Liver (tissue), 9 donors: Measurements from ENCODE around the gene KLF3. TPM values are rescaled to one million over a fixed set of nuclear protein-coding genes. Genes with fewer than 3 reads are reported as not detected.
"Not testable (repeated sequence)": the region's sequence is repeated elsewhere in the genome, so short reads cannot be mapped to it uniquely, and the experiment has no call there.

Experiments
- DNase-seq: peaks from one replicate; pipeline ENCODE4 v3.0.0-alpha.2; 2017; ENCODE audit warnings: low spot score
- H3K27ac ChIP-seq, 2 donors: one replicate each; pipeline ENCODE4 v1.7.0; 2013; ENCODE audit warnings: inconsistent platforms in 2 of 2, low read length in 2 of 2, control low read depth in 1 of 2, low read depth in 1 of 2, mild to moderate bottlenecking in 1 of 2
- H3K27me3 ChIP-seq, 4 donors: one replicate each; pipeline versions ENCODE4 v1.6.1 to v1.7.0; 2013; ENCODE audit warnings: low read length in 3 of 4, inconsistent platforms in 1 of 4, mild to moderate bottlenecking in 1 of 4, moderate library complexity in 1 of 4; ENCODE audit not compliant: control insufficient read depth in 4 of 4, insufficient read depth in 4 of 4
- H3K36me3 ChIP-seq, 4 donors: one replicate each; pipeline versions ENCODE4 v1.6.1 to v1.7.0; 2013; ENCODE audit warnings: low read length in 3 of 4, mild to moderate bottlenecking in 3 of 4, low read depth in 1 of 4, moderate library complexity in 1 of 4; ENCODE audit not compliant: control insufficient read depth in 4 of 4, insufficient read depth in 3 of 4
- H3K4me1 ChIP-seq, 4 donors: one replicate each; pipeline versions ENCODE4 v1.6.1 to v1.7.0; 2013; ENCODE audit warnings: low read length in 3 of 4, mild to moderate bottlenecking in 3 of 4, moderate library complexity in 1 of 4; ENCODE audit not compliant: control insufficient read depth in 4 of 4, insufficient read depth in 4 of 4
- H3K4me3 ChIP-seq, 3 donors: one replicate each; pipeline versions ENCODE4 v1.6.1 to v1.7.0; 2013; ENCODE audit warnings: low read length in 3 of 3, control low read depth in 1 of 3, low read depth in 1 of 3, mild to moderate bottlenecking in 1 of 3
- H3K9ac ChIP-seq, 2 donors: one replicate each; pipeline ENCODE4 v1.7.0; 2013; ENCODE audit warnings: low read length in 2 of 2, mild to moderate bottlenecking in 2 of 2, moderate library complexity in 2 of 2, control low read depth in 1 of 2, low read depth in 1 of 2
- H3K9me3 ChIP-seq, 4 donors: one replicate each; pipeline versions ENCODE4 v1.6.1 to v1.7.0; 2013; ENCODE audit warnings: low read length in 3 of 4; ENCODE audit not compliant: control insufficient read depth in 4 of 4
- CTCF ChIP-seq: fragments of 150-350 bp; IDR thresholded peaks from 2 replicates; pipeline ENCODE4 v1.5.1; 2017; ENCODE audit warnings: improper control_type of control experiment, low read depth, low read length; ENCODE audit not compliant: missing input control
- EGR1 ChIP-seq, 2 donors: IDR thresholded peaks; 2 replicates each; pipeline ENCODE4 v1.6.1; 2016 to 2018; ENCODE audit warnings: antibody characterized with exemption in 2 of 2, low read depth in 2 of 2
- FOXA2 ChIP-seq: IDR thresholded peaks from 2 replicates; pipeline ENCODE4 v1.6.1; 2016; ENCODE audit warnings: antibody characterized with exemption
- GABPA ChIP-seq, 2 donors: IDR thresholded peaks in 1 of 2; conservative IDR thresholded peaks in 1 of 2; 2 replicates each; pipeline ENCODE4 v1.6.1; 2016; ENCODE audit warnings: antibody characterized with exemption in 2 of 2, mild to moderate bottlenecking in 1 of 2, moderate library complexity in 1 of 2
- HNF4A ChIP-seq, 2 donors: conservative IDR thresholded peaks; 2 replicates each; pipeline ENCODE4 v1.6.1; 2016; ENCODE audit warnings: antibody characterized with exemption in 2 of 2, mild to moderate bottlenecking in 2 of 2
- JUND ChIP-seq, 2 donors: IDR thresholded peaks; 2 replicates each; pipeline ENCODE4 v1.6.1; 2016; ENCODE audit warnings: antibody characterized with exemption in 2 of 2
- MAX ChIP-seq: IDR thresholded peaks from 2 replicates; pipeline ENCODE4 v1.6.1; 2016; ENCODE audit warnings: antibody characterized with exemption
- RAD21 ChIP-seq, 2 donors: IDR thresholded peaks; 2 replicates each; pipeline ENCODE4 v1.6.1; 2016; ENCODE audit warnings: antibody characterized with exemption in 2 of 2, mild to moderate bottlenecking in 2 of 2
- REST ChIP-seq: IDR thresholded peaks from 2 replicates; pipeline ENCODE4 v1.6.1; 2016; ENCODE audit warnings: antibody characterized with exemption, mild to moderate bottlenecking
- RXRA ChIP-seq, 2 donors: IDR thresholded peaks; 2 replicates each; pipeline ENCODE4 v1.6.1; 2017 to 2018; ENCODE audit warnings: antibody characterized with exemption in 2 of 2, mild to moderate bottlenecking in 1 of 2
- SP1 ChIP-seq: IDR thresholded peaks from 2 replicates; pipeline ENCODE4 v1.6.1; 2018; ENCODE audit warnings: antibody characterized with exemption, mild to moderate bottlenecking
- TAF1 ChIP-seq: conservative IDR thresholded peaks from 2 replicates; pipeline ENCODE4 v1.6.1; 2016; ENCODE audit warnings: antibody characterized with exemption, mild to moderate bottlenecking
- YY1 ChIP-seq: IDR thresholded peaks from 2 replicates; pipeline ENCODE4 v1.6.1; 2016; ENCODE audit warnings: antibody characterized with exemption, mild to moderate bottlenecking
- ZBTB33 ChIP-seq: IDR thresholded peaks from 2 replicates; pipeline ENCODE4 v1.6.1; 2016; ENCODE audit warnings: antibody characterized with exemption
- WGBS: extraction: QIAGEN DNeasy Blood & Tissue Kit; methylation state at CpG from one replicate; pipeline ENCODE4 v1.1.7; 2013; 5-methylcytosine and 5-hydroxymethylcytosine counted together
- polyA plus RNA-seq, 2 donors: library from polyadenylated mRNA; stranded (reverse) in 1 of 2; unstranded in 1 of 2; fragments of 200-250 nt in 1 of 2; fragments of >200 nt in 1 of 2; fragmentation: Nextera tagmentation in 1 of 2; extraction: Ambion mirVana in 1 of 2; gene quantifications; one replicate each; pipeline versions ENCODE4 v1.2.1 to v1.2.3, GENCODE V29; 2013 to 2015
- total RNA-seq, 2 donors: library from RNA; depleted of rRNA; stranded (reverse); fragments of >200 nt; gene quantifications; one replicate each; pipeline ENCODE4 v1.2.3, GENCODE V29; 2014
- donor health status: healthy.
- donor health status: healthy.
- donor health status: healthy.
- donor health status: healthy.
- donor health status: healthy.

KLF3 gene
- total and polyA plus RNA-seq, 4 donors = 11.1 to 77.5 (median 21.0) TPM

- Histone ChIP-seq H3K9me3 (no peaks in the 10 kb centered on the region), H3K9ac (no peak overlapping the region), H3K4me3 (no peak overlapping the region), H3K36me3 (no peaks in the 10 kb centered on the region), H3K4me1 (no peaks in the 10 kb centered on the region), H3K27ac (no peak overlapping the region), H3K27me3 (no peaks in the 10 kb centered on the region)
- no peak for TF ChIP-seq MAX
- no peak for TF ChIP-seq RAD21 (IDR thresholded peaks at IDR 0.05)
- no peak for TF ChIP-seq GABPA (IDR thresholded peaks at IDR 0.05 in 1 of 2, conservative IDR thresholded peaks at IDR 0.05 in 1 of 2)
- no peak for TF ChIP-seq RXRA (IDR thresholded peaks at IDR 0.05)
- no peak for TF ChIP-seq REST
- TF ChIP-seq FOXA2 = no peak
- TF ChIP-seq JUND (IDR thresholded peaks at IDR 0.05) = no peak
- TF ChIP-seq SP1 = no peak
- no peak for TF ChIP-seq YY1
- TF ChIP-seq TAF1 = no peak
- no peak for TF ChIP-seq ZBTB33
- DNase-seq = no peak
- WGBS = 67% methylated on average over 9 of the region's 9 CpGs
Observed at GRCh38 chr4:38621028-38621684, 42.8 kb upstream of the KLF3 start.

- DNase-seq = no peak
- Histone ChIP-seq H3K9ac (no peak overlapping the region), H3K27ac (no peak overlapping the region), H3K4me1 (no peaks in the 10 kb centered on the region), H3K4me3 (no peak overlapping the region), H3K27me3 (no peaks in the 10 kb centered on the region), H3K9me3 (no peaks in the 10 kb centered on the region), H3K36me3 (no peaks in the 10 kb centered on the region)
- TF ChIP-seq MAX (no peak), CTCF (no peak), YY1 (no peak), REST (no peak), EGR1 (IDR thresholded peaks at IDR 0.05; ENCODE audit: low read depth in 2 of 2) (no peak), FOXA2 (no peak), HNF4A (conservative IDR thresholded peaks at IDR 0.05) (no peak)
- WGBS = 87% methylated on average over 6 of the region's 6 CpGs
Observed at GRCh38 chr4:38621831-38622230, 42.2 kb upstream of the KLF3 start.

- H3K27me3 ChIP-seq, H3K36me3 ChIP-seq, H3K4me1 ChIP-seq, H3K4me3 ChIP-seq, DNase-seq, H3K27ac ChIP-seq, H3K9me3 ChIP-seq, H3K9ac ChIP-seq: not testable (repeated sequence)
- WGBS = 81% methylated on average over 2 of the region's 2 CpGs
Observed at GRCh38 chr4:38622340-38622739, 41.7 kb upstream of the KLF3 start.
